Fibroblast of pulmonary artery (primary cell): ENCODE data around the gene MPRIP.

Experiments
- DNase-seq: peaks from one replicate; pipeline ENCODE4 v3.0.0-alpha.2; 2010; ENCODE audit warnings: low read depth
- H3K4me3 ChIP-seq: replicated peaks from 2 replicates; pipeline ENCODE4 v1.5.1; 2011; ENCODE audit warnings: low read depth, mild to moderate bottlenecking, control low read depth, low read length, moderate library complexity
- CTCF ChIP-seq: IDR thresholded peaks from 2 replicates; pipeline ENCODE4 v1.5.1; 2011; ENCODE audit warnings: mild to moderate bottlenecking, control low read depth, low read length, inconsistent platforms; ENCODE audit errors: missing control alignments

Gene MPRIP

GRCh38 chr17:17052462-17053221, 10.4 kb downstream of the MPRIP start:
- no peak overlapping the region for H3K4me3 ChIP-seq
- TF ChIP-seq CTCF, result no peak
- DNase-seq, result no peak

GRCh38 chr17:17053446-17054379, 11.5 kb downstream of the MPRIP start:
- no peak for TF ChIP-seq CTCF
- no peak for DNase-seq
- no peak overlapping the region for H3K4me3 ChIP-seq

GRCh38 chr17:17054636-17055035, 12.4 kb downstream of the MPRIP start:
- no peak overlapping the region for H3K4me3 ChIP-seq
- no peak for TF ChIP-seq CTCF

GRCh38 chr17:17055286-17056155, 13.3 kb downstream of the MPRIP start:
- no peak overlapping the region for H3K4me3 ChIP-seq
- no peak for TF ChIP-seq CTCF
- DNase-seq, result no peak

More at GRCh38 chr17:17054636-17055035, 12.4 kb downstream of the MPRIP start:
- DNase-seq, result no peak

- H3K4me3 ChIP-seq, result no peak overlapping the region
- TF ChIP-seq CTCF, result no peak
- DNase-seq, result no peak
Observed at GRCh38 chr17:17056156-17056539, 13.9 kb downstream of the MPRIP start.

GRCh38 chr17:17057057-17057551, 14.8 kb downstream of the MPRIP start:
- TF ChIP-seq CTCF, result no peak
- no peak overlapping the region for H3K4me3 ChIP-seq
- DNase-seq, result no peak
